HEK293 (cell line): Measurements from ENCODE around the gene RBBP7.

ENCODE experiments used
- CTCF ChIA-PET: fragments of 350-600 bp; formaldehyde crosslinking; extraction: SDS; loops from one replicate; lab custom pipeline; 2021; ENCODE audit warnings: antibody characterized with exemption; lab: Yijun Ruan, JAX
- POLR2A ChIA-PET: fragments of 300-600 bp; formaldehyde crosslinking; extraction: SDS; loops from one replicate; lab custom pipeline; 2020; ENCODE audit warnings: antibody characterized with exemption, inconsistent platforms; lab: Yijun Ruan, JAX
- H3K27ac ChIP-seq: fragments of 200-500 bp; sonication (Bioruptor generic); 2 replicates; pipeline ENCODE4 v1.5.1; 2014; ENCODE audit warnings: low read depth, low read length, control low read depth, inconsistent platforms; ENCODE audit errors: extremely low read depth
- H3K36me3 ChIP-seq, 2 experiments: fragments of 200-500 bp in 1 of 2; sonication (Bioruptor generic) in 1 of 2; 1 replicate in 1 of 2; 2 replicates in 1 of 2; pipeline ENCODE4 v1.5.1; 2014 to 2017; ENCODE audit warnings: inconsistent platforms in 2 of 2, low read length in 2 of 2; ENCODE audit not compliant: control insufficient read depth in 2 of 2, insufficient read depth in 1 of 2
- H3K4me1 ChIP-seq: fragments of 200-500 bp; sonication (Bioruptor generic); 2 replicates; pipeline ENCODE4 v1.5.1; 2014; ENCODE audit warnings: mild to moderate bottlenecking, low read length, inconsistent platforms; ENCODE audit not compliant: control insufficient read depth, insufficient read depth
- H3K4me3 ChIP-seq: 2 replicates; pipeline ENCODE4 v1.5.1; 2011; ENCODE audit warnings: low read depth, mild to moderate bottlenecking, control low read depth, low read length, moderate library complexity
- H3K9me3 ChIP-seq: fragments of 200-500 bp; sonication (Bioruptor generic); 2 replicates; pipeline ENCODE4 v1.5.1; 2014; ENCODE audit warnings: low read depth, low read length, inconsistent platforms; ENCODE audit not compliant: control insufficient read depth, insufficient read depth
- ATF2 ChIP-seq: fragments of 450-650 bp; formaldehyde crosslinking; IDR thresholded peaks from 2 replicates; pipeline ENCODE4 v1.5.1; 2016; ENCODE audit warnings: missing biosample characterization, missing genetic modification characterization, low read depth
- CTCF ChIP-seq: fragments of 450-650 bp; formaldehyde crosslinking; IDR thresholded peaks from 2 replicates; pipeline ENCODE4 v1.5.1; 2016; ENCODE audit warnings: missing biosample characterization, missing genetic modification characterization
- KLF16 ChIP-seq: fragments of 450-650 bp; formaldehyde crosslinking; IDR thresholded peaks from 2 replicates; pipeline ENCODE4 v1.5.1; 2017; ENCODE audit warnings: missing biosample characterization, missing genetic modification characterization
- SCRT1 ChIP-seq: fragments of 450-650 bp; formaldehyde crosslinking; IDR thresholded peaks from 2 replicates; pipeline ENCODE4 v1.5.1; 2016; ENCODE audit warnings: missing biosample characterization, missing genetic modification characterization, borderline replicate concordance
- ZNF132 ChIP-seq: fragments of 450-650 bp; formaldehyde crosslinking; IDR thresholded peaks from 2 replicates; pipeline ENCODE4 v1.5.1; 2017; ENCODE audit warnings: missing biosample characterization, missing genetic modification characterization, borderline replicate concordance
- ZNF324 ChIP-seq: fragments of 450-650 bp; formaldehyde crosslinking; IDR thresholded peaks from 2 replicates; pipeline ENCODE4 v1.5.1; 2016; ENCODE audit warnings: missing biosample characterization, missing genetic modification characterization
- ZNF580 ChIP-seq: fragments of 450-650 bp; formaldehyde crosslinking; IDR thresholded peaks from 2 replicates; pipeline ENCODE4 v1.5.1; 2016; ENCODE audit warnings: missing biosample characterization, missing genetic modification characterization
- ZNF626 ChIP-seq: fragments of 450-650 bp; sonication (Bioruptor Pico); formaldehyde crosslinking; IDR thresholded peaks from 2 replicates; pipeline ENCODE4 v1.5.1; 2018; ENCODE audit warnings: missing biosample characterization, missing genetic modification characterization, inconsistent platforms

The RBBP7 gene

GRCh38 chrX:16796298-16796697 lies 73.9 kb downstream of the RBBP7 start:
- H3K9me3 ChIP-seq, result no peaks in the 10 kb centered on the region
- POLR2A ChIA-PET, result no interaction called here
- TF ChIP-seq ZNF626 (tag by site-specific recombination), result no peak
- no peak for TF ChIP-seq ZNF132 (tag by site-specific recombination)
- TF ChIP-seq ZNF324 (tag by site-specific recombination), result no peak
- TF ChIP-seq SCRT1 (tag by site-specific recombination), result no peak
- TF ChIP-seq KLF16, result no peak
- no peak for TF ChIP-seq ATF2 (tag by site-specific recombination)
- no peak for TF ChIP-seq CTCF (tag by site-specific recombination)
- TF ChIP-seq ZNF580 (tag by site-specific recombination), result no peak

More at GRCh38 chrX:16796298-16796697, 73.9 kb downstream of the RBBP7 start:
- H3K4me3 ChIP-seq, result no peak overlapping the region
- H3K4me1 ChIP-seq, result no peaks in the 10 kb centered on the region
- peaks cover 47 to 63% of the 10 kb centered on the region in 2 experiments for H3K36me3 ChIP-seq
- CTCF ChIA-PET, result interaction anchor here (3.1 kb wide), 1 partner anchor 12 kb away, joined by 16 read pairs; no protein-coding TSS in a partner anchor
- H3K27ac ChIP-seq, result no peak overlapping the region
